Neural progenitor cell (in vitro differentiated cells): Measurements from ENCODE around the gene SYTL4. TPM values are rescaled to one million over a fixed set of nuclear protein-coding genes. Genes with fewer than 3 reads are reported as not detected.

Experiments
- DNase-seq: peaks from one replicate; pipeline ENCODE4 v3.0.0-alpha.2; 2016; ENCODE audit warnings: low spot score
- H2AFZ ChIP-seq: fragments of 200-600 bp; sonication (generic); replicated peaks from 2 replicates; pipeline ENCODE4 v1.6.1; 2016; ENCODE audit warnings: antibody characterized with exemption
- H3F3A ChIP-seq: fragments of 200-600 bp; sonication (generic); 2 replicates; pipeline ENCODE4 v1.6.1; 2016; ENCODE audit warnings: antibody characterized with exemption, low read depth
- H3K27ac ChIP-seq: fragments of 200-600 bp; sonication (generic); 2 replicates; pipeline ENCODE4 v1.5.1; 2016; ENCODE audit warnings: mild to moderate bottlenecking
- H3K27me3 ChIP-seq: fragments of 200-600 bp; sonication (generic); 2 replicates; pipeline ENCODE4 v1.6.1; 2016; ENCODE audit warnings: mild to moderate bottlenecking, moderate library complexity
- H3K36me3 ChIP-seq: fragments of 200-600 bp; sonication (generic); 2 replicates; pipeline ENCODE4 v1.5.1; 2016
- H3K4me1 ChIP-seq: fragments of 200-600 bp; sonication (generic); 2 replicates; pipeline ENCODE4 v1.6.1; 2016; ENCODE audit warnings: mixed run types
- H3K4me2 ChIP-seq: fragments of 200-600 bp; sonication (generic); 2 replicates; pipeline ENCODE4 v1.6.1; 2016
- H3K4me3 ChIP-seq: fragments of 200-600 bp; sonication (generic); 2 replicates; pipeline ENCODE4 v1.5.1; 2016
- H3K79me2 ChIP-seq: fragments of 200-600 bp; sonication (generic); 2 replicates; pipeline ENCODE4 v1.6.1; 2016; ENCODE audit warnings: low read depth
- H3K9ac ChIP-seq: fragments of 200-600 bp; sonication (generic); 2 replicates; pipeline ENCODE4 v1.6.1; 2016
- H3K9me3 ChIP-seq: fragments of 200-600 bp; sonication (generic); 2 replicates; pipeline ENCODE4 v1.5.1; 2016; ENCODE audit warnings: low read depth
- H4K20me1 ChIP-seq: fragments of 200-600 bp; sonication (generic); 2 replicates; pipeline ENCODE4 v1.6.1; 2016; ENCODE audit warnings: low read depth
- H3K27ac Mint-ChIP-seq: 3 replicates; pipeline ENCODE4 v1.8.0; 2021; ENCODE audit warnings: mixed read lengths
- H3K27me3 Mint-ChIP-seq: 2 replicates; pipeline ENCODE4 v1.8.0; 2022; ENCODE audit warnings: low read depth, mild to moderate bottlenecking, inconsistent platforms, moderate library complexity, mixed read lengths; ENCODE audit not compliant: insufficient read depth
- H3K36me3 Mint-ChIP-seq: 3 replicates; pipeline ENCODE4 v1.8.0; 2021; ENCODE audit warnings: mixed read lengths
- H3K4me1 Mint-ChIP-seq: 3 replicates; pipeline ENCODE4 v1.8.0; 2021; ENCODE audit warnings: mixed read lengths
- H3K4me3 Mint-ChIP-seq: 3 replicates; pipeline ENCODE4 v1.8.0; 2021; ENCODE audit warnings: mild to moderate bottlenecking, moderate library complexity, mixed read lengths
- H3K9me3 Mint-ChIP-seq: 3 replicates; pipeline ENCODE4 v1.8.0; 2020; ENCODE audit warnings: mixed read lengths
- CTCF ChIP-seq: fragments of 200-600 bp; sonication (generic); IDR thresholded peaks from 2 replicates; pipeline ENCODE4 v1.5.1; 2017; ENCODE audit warnings: antibody characterized with exemption, mild to moderate bottlenecking
- EZH2 ChIP-seq: fragments of 200-600 bp; sonication (generic); IDR thresholded peaks from 2 replicates; pipeline ENCODE4 v1.6.1; 2017; ENCODE audit warnings: antibody characterized with exemption, mild to moderate bottlenecking, moderate library complexity
- EZH2phosphoT487 ChIP-seq: fragments of 200-600 bp; sonication (generic); IDR thresholded peaks from 2 replicates; pipeline ENCODE4 v1.6.1; 2017; ENCODE audit warnings: antibody characterized with exemption
- total RNA-seq: library from RNA; depleted of rRNA; stranded (reverse); fragments of >200 nt; gene quantifications from 2 replicates; pipeline ENCODE4 v1.2.3, GENCODE V29; 2015; ENCODE audit warnings: low replicate concordance

The SYTL4 gene
- total RNA-seq, 1 donor from 2014 or later, result 0.39 TPM

- H3K27ac Mint-ChIP-seq, result no peak overlapping the region
- no peaks in the 10 kb centered on the region for H3K9me3 Mint-ChIP-seq
- Histone ChIP-seq H3K9me3 (no peaks in the 10 kb centered on the region), H3K79me2 (no peaks in the 10 kb centered on the region), H4K20me1 (no peaks in the 10 kb centered on the region), H2AFZ (no peak overlapping the region), H3K4me2 (no peak overlapping the region), H3K9ac (no peak overlapping the region), H3F3A (no peaks in the 10 kb centered on the region), H3K4me1 (no peaks in the 10 kb centered on the region), H3K27me3 (no peaks in the 10 kb centered on the region), H3K27ac (no peak overlapping the region), H3K36me3 (no peaks in the 10 kb centered on the region), H3K4me3 (no peak overlapping the region)
- no peaks in the 10 kb centered on the region for H3K27me3 Mint-ChIP-seq
- no peaks in the 10 kb centered on the region for H3K4me1 Mint-ChIP-seq
- no peaks in the 10 kb centered on the region for H3K36me3 Mint-ChIP-seq
- no peak for DNase-seq
- no peak overlapping the region for H3K4me3 Mint-ChIP-seq
- TF ChIP-seq EZH2 (no peak), EZH2phosphoT487 (no peak), CTCF (no peak)
Observed at GRCh38 chrX:100659431-100660137, 72.3 kb downstream of the SYTL4 start.

GRCh38 chrX:100658941-100659381 is 73.0 kb downstream of the SYTL4 start:
- no peak for TF ChIP-seq EZH2phosphoT487
- no peak for TF ChIP-seq CTCF
- no peak for TF ChIP-seq EZH2
- Histone ChIP-seq H3K27me3 (no peaks in the 10 kb centered on the region), H4K20me1 (no peaks in the 10 kb centered on the region), H3K9ac (no peak overlapping the region), H3K36me3 (no peaks in the 10 kb centered on the region), H3F3A (no peaks in the 10 kb centered on the region), H3K4me2 (no peak overlapping the region), H3K4me3 (no peak overlapping the region), H3K27ac (no peak overlapping the region), H2AFZ (no peak overlapping the region), H3K79me2 (no peaks in the 10 kb centered on the region), H3K9me3 (no peaks in the 10 kb centered on the region), H3K4me1 (no peaks in the 10 kb centered on the region)
- no peaks in the 10 kb centered on the region for H3K9me3 Mint-ChIP-seq
- H3K36me3 Mint-ChIP-seq, result no peaks in the 10 kb centered on the region
- no peak overlapping the region for H3K4me3 Mint-ChIP-seq
- no peak for DNase-seq
- H3K4me1 Mint-ChIP-seq, result peaks cover 4% of the 10 kb centered on the region
- no peaks in the 10 kb centered on the region for H3K27me3 Mint-ChIP-seq
- no peak overlapping the region for H3K27ac Mint-ChIP-seq

- no peaks in the 10 kb centered on the region for H3K36me3 ChIP-seq
- no peaks in the 10 kb centered on the region for H3K4me1 ChIP-seq
- H3K4me2 ChIP-seq, result no peak overlapping the region
- H3F3A ChIP-seq, result no peaks in the 10 kb centered on the region
- H3K79me2 ChIP-seq, result no peaks in the 10 kb centered on the region
- Mint-ChIP-seq H3K4me3 (no peak overlapping the region), H3K4me1 (peaks cover 5% of the 10 kb centered on the region), H3K27me3 (peaks cover 3% of the 10 kb centered on the region), H3K27ac (no peak overlapping the region), H3K36me3 (no peaks in the 10 kb centered on the region), H3K9me3 (no peaks in the 10 kb centered on the region)
- TF ChIP-seq EZH2 (no peak), CTCF (peak; percentile 28)
- peak; percentile 9 for DNase-seq
- no peak overlapping the region for H3K9ac ChIP-seq
- peak overlapping the region; percentile 15 for H2AFZ ChIP-seq
- H3K4me3 ChIP-seq, result no peak overlapping the region
- H3K27me3 ChIP-seq, result no peaks in the 10 kb centered on the region
- H4K20me1 ChIP-seq, result no peaks in the 10 kb centered on the region
- no peaks in the 10 kb centered on the region for H3K9me3 ChIP-seq
- H3K27ac ChIP-seq, result no peak overlapping the region
Observed at GRCh38 chrX:100654261-100654660, 77.7 kb downstream of the SYTL4 start.
